Fibroblast of mammary gland (primary cell): ENCODE results near the gene RNF40.
A peak's percentile ranks its signal among the peaks of the same experiment; 100 is the strongest.

Source experiments
- DNase-seq: peaks from one replicate; pipeline ENCODE4 v3.0.0-alpha.2; 2010; ENCODE audit warnings: low read depth
- H3K4me3 ChIP-seq: 2 replicates; pipeline ENCODE4 v1.5.1; 2011; ENCODE audit warnings: low read depth, mild to moderate bottlenecking, low read length, moderate library complexity; ENCODE audit not compliant: control insufficient read depth
- CTCF ChIP-seq: conservative IDR thresholded peaks from 2 replicates; pipeline ENCODE4 v1.5.1; 2011; ENCODE audit warnings: low read depth, low read length, inconsistent platforms; ENCODE audit not compliant: control insufficient read depth, insufficient read depth

The RNF40 gene

DNA sequence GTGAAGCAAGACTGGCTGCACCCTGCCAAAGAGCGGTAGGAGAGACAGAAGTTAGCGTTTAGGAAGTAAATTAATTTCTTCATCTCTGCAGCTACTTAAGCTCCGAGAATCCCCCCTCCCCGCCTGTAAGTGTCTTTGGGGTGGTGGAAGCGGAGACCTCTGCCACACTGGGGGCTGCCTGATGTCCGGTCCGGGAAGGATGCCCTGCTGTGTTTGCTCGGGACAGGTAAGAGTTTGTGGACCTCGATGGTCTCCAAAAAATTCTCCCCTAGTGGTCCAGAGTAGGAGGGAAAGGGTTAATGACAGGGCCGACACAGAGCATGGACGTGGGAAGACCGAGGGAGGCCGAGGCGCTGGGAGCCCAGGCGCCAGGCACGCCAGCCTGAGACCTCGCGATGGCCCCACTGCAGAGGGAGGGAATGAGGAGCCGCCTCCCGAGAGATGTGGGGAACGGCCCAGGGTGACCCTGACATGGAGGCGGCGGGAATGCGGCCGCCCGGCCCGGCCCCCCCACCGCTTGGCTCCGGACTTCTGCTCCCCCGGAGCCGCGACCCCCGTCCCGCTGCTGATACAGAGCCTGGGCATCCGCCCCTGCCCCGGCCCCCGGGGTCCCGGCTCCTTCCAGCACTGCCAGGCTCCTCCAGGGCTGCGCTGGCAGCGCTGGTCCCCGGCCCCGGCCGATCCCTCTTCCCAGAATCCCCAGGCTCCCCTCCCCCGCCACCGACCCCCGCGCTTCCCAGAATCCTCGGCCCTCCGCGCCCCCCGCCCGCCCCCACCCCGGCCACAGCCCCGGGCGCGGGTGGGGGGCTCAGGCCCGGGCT is 24.2 kb downstream of the RNF40 start:
- TF ChIP-seq CTCF, result no peak
- DNase-seq, result peak; percentile 63
- H3K4me3 ChIP-seq, result peak overlapping the region; percentile 94

DNA sequence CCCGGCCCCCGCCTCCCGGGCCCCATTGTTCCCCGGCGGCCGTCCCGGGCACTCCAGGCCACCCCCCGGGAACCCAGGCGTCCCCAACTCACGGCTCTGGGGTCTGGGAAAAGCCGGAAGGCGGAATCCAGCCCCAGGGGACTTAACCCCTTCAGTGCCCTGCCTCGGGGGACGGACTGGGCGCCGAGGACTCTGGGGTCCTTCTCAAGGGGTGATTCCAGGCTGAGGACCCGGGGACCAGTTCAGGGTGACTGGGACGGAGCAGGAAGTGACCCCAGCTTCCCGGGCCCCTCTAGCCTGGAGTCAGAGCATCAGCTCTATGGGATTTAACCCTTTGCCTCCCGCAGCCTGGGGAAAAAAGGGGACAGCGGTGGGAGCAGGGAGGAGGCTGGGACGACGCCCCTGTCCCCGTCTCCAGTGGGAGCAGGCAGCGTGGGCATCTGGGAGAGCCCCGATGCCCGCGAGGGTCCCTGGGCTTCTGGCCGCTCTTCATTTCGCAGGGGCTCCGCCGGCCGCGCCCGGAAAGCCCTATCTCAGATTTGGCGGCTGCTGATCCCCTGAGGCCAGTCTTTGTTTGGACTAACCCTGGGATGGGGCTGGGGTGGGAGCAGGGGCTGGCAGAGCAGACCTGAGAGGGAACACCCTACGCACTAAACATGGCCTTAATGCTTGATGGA is 25.0 kb downstream of the RNF40 start, which contains the start of gene ZNF629:
Gene ZNF629 (minus strand): TSS at position 270 of the 677 bp plus-strand sequence. CDS start 2,723 bp downstream, outside the sequence.
- no peak for TF ChIP-seq CTCF
- DNase-seq, result peak; percentile 62

GRCh38 chr16:30787613-30788378 is 25.7 kb downstream of the RNF40 start:
- peak overlapping the region; percentile 94 for H3K4me3 ChIP-seq
- DNase-seq, result no peak
- no peak for TF ChIP-seq CTCF

More for the DNA sequence above, 25.0 kb downstream of the RNF40 start, which contains the start of gene ZNF629:
- peak within 1 kb of the TSS; percentile 94 for H3K4me3 ChIP-seq

- DNase-seq, result no peak
- TF ChIP-seq CTCF, result no peak
- H3K4me3 ChIP-seq, result no peak overlapping the region
These were observed 31.5 kb downstream of the RNF40 start for GRCh38 chr16:30793508-30794069.

DNA sequence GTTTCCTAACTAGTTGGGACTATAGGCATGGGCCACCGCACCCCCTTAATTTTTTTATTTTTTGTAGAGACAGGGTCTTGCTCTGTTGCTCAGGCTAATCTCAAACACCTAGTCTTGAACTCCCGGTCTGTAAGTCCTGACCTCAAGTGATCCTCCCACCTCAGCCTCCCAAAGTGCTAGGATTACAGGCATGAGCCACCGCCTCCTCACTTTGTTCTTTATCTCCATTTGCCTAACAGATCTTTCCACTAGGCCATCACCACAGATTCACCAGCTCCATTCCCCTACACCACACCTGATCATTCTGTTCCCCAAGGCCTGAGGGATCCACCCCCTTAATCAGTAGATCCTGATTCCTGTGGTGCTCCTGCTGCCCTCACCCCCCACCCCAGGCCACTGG is 32.5 kb downstream of the RNF40 start:
- no peak overlapping the region for H3K4me3 ChIP-seq
- TF ChIP-seq CTCF, result no peak
- no peak for DNase-seq

DNA sequence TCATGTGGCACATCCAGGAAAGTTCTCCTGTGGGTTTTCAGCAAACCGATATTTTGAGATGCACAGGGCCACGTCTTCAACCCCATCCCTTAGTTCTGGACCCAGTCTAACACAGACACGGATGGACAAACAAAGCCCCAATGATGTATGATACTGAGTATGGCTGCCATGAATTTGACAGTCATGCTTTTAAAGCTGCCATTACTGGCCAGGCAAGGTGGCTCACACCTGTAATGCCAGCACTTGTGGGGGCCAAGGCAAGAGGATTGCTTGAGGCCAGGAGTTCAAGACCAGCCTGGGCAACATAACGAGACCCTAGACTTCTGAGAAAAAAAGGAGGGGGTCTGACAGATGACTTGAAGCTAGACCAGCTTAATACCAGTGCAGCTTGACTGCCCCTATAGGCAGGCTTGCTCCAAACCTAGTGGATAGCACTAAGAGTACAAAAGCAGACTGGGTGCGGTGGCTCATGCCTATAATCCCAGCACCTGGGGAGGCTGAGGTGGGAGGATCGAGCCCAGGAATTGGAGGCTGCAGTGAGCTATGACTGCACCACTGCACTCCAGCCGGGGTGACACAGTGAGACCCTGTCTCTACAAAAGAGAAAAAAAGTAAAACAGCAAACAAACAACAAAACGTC is 35.7 kb downstream of the RNF40 start:
- TF ChIP-seq CTCF, result no peak
- DNase-seq, result no peak
- H3K4me3 ChIP-seq, result no peak overlapping the region
